ENCODE results near the gene APRT. TPM values are rescaled to one million over a fixed set of nuclear protein-coding genes. Genes with fewer than 3 reads are reported as not detected.

APRT gene
- total RNA-seq, 2 experiments from 2014 or later = 153 to 154 TPM

GRCh38 chr16:88856122-88856827 lies 44.5 kb upstream of the APRT start:
- Histone ChIP-seq H3K27ac (ENCODE audit: low read depth in 1 of 2, low read length in 2 of 2) (peak overlapping the region in 1 of 2 donors; percentile 69), H3K9me3 (ENCODE audit: control insufficient read depth in 1 of 2, insufficient read depth in 1 of 2, low read length in 2 of 2) (no peaks in the 10 kb centered on the region), H3K36me3 (ENCODE audit: insufficient read depth, low read length) (peaks cover 30% of the 10 kb centered on the region), H3K27me3 (ENCODE audit: control insufficient read depth in 1 of 2, insufficient read depth in 2 of 2, low read length in 2 of 2) (no peaks in the 10 kb centered on the region), H3K4me3 (ENCODE audit: low read length) (peak overlapping the region; percentile 100), H3K4me1 (ENCODE audit: insufficient read depth, low read length) (peaks cover 47% of the 10 kb centered on the region)
- peaks cover 27% of the 10 kb centered on the region for H3K4me1 Mint-ChIP-seq (ENCODE audit: low read depth)
- peaks cover 37% of the 10 kb centered on the region for H3K36me3 Mint-ChIP-seq (ENCODE audit: low read depth)
- ChIA-PET POLR2A (interaction anchor here (0.7 to 3.9 kb wide), 13 partner anchors 11 to 361 kb away, joined by 3 to 67 read pairs (median 8); partner anchors contain the start of genes ACSF3, APRT, CDH15 and ZNF778), CTCF (interaction anchor here (1.6 to 2.6 kb wide), 4 partner anchors 44 to 286 kb away, joined by 5 to 19 read pairs (median 10); partner anchors contain the start of genes APRT and ZC3H18)
- H3K9me3 Mint-ChIP-seq = no peaks in the 10 kb centered on the region
- H3K4me3 Mint-ChIP-seq = peak overlapping the region; percentile 80
- TF ChIP-seq, protein P1, sequence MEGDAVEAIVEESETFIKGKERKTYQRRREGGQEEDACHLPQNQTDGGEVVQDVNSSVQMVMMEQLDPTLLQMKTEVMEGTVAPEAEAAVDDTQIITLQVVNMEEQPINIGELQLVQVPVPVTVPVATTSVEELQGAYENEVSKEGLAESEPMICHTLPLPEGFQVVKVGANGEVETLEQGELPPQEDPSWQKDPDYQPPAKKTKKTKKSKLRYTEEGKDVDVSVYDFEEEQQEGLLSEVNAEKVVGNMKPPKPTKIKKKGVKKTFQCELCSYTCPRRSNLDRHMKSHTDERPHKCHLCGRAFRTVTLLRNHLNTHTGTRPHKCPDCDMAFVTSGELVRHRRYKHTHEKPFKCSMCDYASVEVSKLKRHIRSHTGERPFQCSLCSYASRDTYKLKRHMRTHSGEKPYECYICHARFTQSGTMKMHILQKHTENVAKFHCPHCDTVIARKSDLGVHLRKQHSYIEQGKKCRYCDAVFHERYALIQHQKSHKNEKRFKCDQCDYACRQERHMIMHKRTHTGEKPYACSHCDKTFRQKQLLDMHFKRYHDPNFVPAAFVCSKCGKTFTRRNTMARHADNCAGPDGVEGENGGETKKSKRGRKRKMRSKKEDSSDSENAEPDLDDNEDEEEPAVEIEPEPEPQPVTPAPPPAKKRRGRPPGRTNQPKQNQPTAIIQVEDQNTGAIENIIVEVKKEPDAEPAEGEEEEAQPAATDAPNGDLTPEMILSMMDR (IDR thresholded peaks at IDR 0.05) = no peak
- intact Hi-C loops (cut with DNase I, micrococcal nuclease) = loop anchor here (2.0 to 5.0 kb wide), 10 partner anchors 111 to 801 kb away; partner anchors contain the start of genes ZNF778 (in 2 of the 2), CHMP1A (in 1 of the 2), SPATA33 (in 1 of the 2) and ZFPM1 (in 1 of the 2)
- peak overlapping the region; percentile 42 for H3K27ac Mint-ChIP-seq
- ATAC-seq (ENCODE audit: poor library complexity) (peak; percentile 45), DNase-seq (peak in 3 of 14 experiments; percentile 9 to 19 (median 12))
- H3K27me3 Mint-ChIP-seq = peaks cover 3% of the 10 kb centered on the region

GRCh38 chr16:88855736-88856121 lies 44.0 kb upstream of the APRT start:
- Mint-ChIP-seq H3K4me3 (peak overlapping the region; percentile 80), H3K4me1 (ENCODE audit: low read depth) (peaks cover 27% of the 10 kb centered on the region), H3K9me3 (no peaks in the 10 kb centered on the region), H3K27ac (peak overlapping the region; percentile 42), H3K27me3 (peaks cover 3% of the 10 kb centered on the region), H3K36me3 (ENCODE audit: low read depth) (peaks cover 31% of the 10 kb centered on the region)
- Histone ChIP-seq H3K36me3 (ENCODE audit: insufficient read depth, low read length) (peaks cover 28% of the 10 kb centered on the region), H3K9me3 (ENCODE audit: control insufficient read depth in 1 of 2, insufficient read depth in 1 of 2, low read length in 2 of 2) (no peaks in the 10 kb centered on the region), H3K27me3 (ENCODE audit: control insufficient read depth in 1 of 2, insufficient read depth in 2 of 2, low read length in 2 of 2) (no peaks in the 10 kb centered on the region), H3K4me3 (ENCODE audit: low read length) (peak overlapping the region; percentile 38), H3K27ac (ENCODE audit: low read depth in 1 of 2, low read length in 2 of 2) (peak overlapping the region; percentile 22 to 26), H3K4me1 (ENCODE audit: insufficient read depth, low read length) (peaks cover 47% of the 10 kb centered on the region)
- CTCF ChIA-PET = no interaction called here
- ATAC-seq (ENCODE audit: poor library complexity) = no peak
- POLR2A ChIA-PET = interaction anchor here (0.5 to 3.9 kb wide), 3 partner anchors 25 to 75 kb away, joined by 3 to 67 read pairs (median 4); partner anchors contain the start of gene APRT
- peak in 2 of 14 experiments; percentile 20 to 45 for DNase-seq
- intact Hi-C loops (cut with DNase I, micrococcal nuclease) = loop anchor here (2.0 to 5.0 kb wide), 10 partner anchors 111 to 802 kb away; partner anchors contain the start of genes ZNF778 (in 2 of the 2), CHMP1A (in 1 of the 2), SPATA33 (in 1 of the 2) and ZFPM1 (in 1 of the 2)
- TF ChIP-seq, protein P1 (IDR thresholded peaks at IDR 0.05) = no peak

- Mint-ChIP-seq H3K4me1 (ENCODE audit: low read depth) (peaks cover 27% of the 10 kb centered on the region), H3K27ac (peak overlapping the region; percentile 42), H3K9me3 (no peaks in the 10 kb centered on the region), H3K4me3 (peak overlapping the region; percentile 77), H3K27me3 (peaks cover 3% of the 10 kb centered on the region), H3K36me3 (ENCODE audit: low read depth) (peaks cover 28% of the 10 kb centered on the region)
- Histone ChIP-seq H3K4me1 (ENCODE audit: insufficient read depth, low read length) (peaks cover 47% of the 10 kb centered on the region), H3K9me3 (ENCODE audit: control insufficient read depth in 1 of 2, insufficient read depth in 1 of 2, low read length in 2 of 2) (no peaks in the 10 kb centered on the region), H3K27ac (ENCODE audit: low read depth in 1 of 2, low read length in 2 of 2) (peak overlapping the region in 1 of 2 donors; percentile 22), H3K36me3 (ENCODE audit: insufficient read depth, low read length) (peaks cover 25% of the 10 kb centered on the region), H3K4me3 (ENCODE audit: low read length) (no peak overlapping the region), H3K27me3 (ENCODE audit: control insufficient read depth in 1 of 2, insufficient read depth in 2 of 2, low read length in 2 of 2) (no peaks in the 10 kb centered on the region)
- ATAC-seq (ENCODE audit: poor library complexity) = no peak
- DNase-seq = peak in 1 of 14 experiments; percentile 19
- POLR2A ChIA-PET = interaction anchor here (0.5 to 3.9 kb wide), 3 partner anchors 25 to 74 kb away, joined by 3 to 67 read pairs (median 4); partner anchors contain the start of gene APRT
- TF ChIP-seq, protein P1 (IDR thresholded peaks at IDR 0.05) = no peak
- intact Hi-C loops (cut with DNase I, micrococcal nuclease) = loop anchor here in 1 of 2 experiments (5.0 kb wide), 6 partner anchors 118 to 802 kb away; partner anchors contain the start of genes CHMP1A, SPATA33, ZFPM1 and ZNF778
- CTCF ChIA-PET = no interaction called here
These were observed 43.4 kb upstream of the APRT start for GRCh38 chr16:88855176-88855575.
